ENCODE results near the gene NR2F1-AS1. TPM values are rescaled to one million over a fixed set of nuclear protein-coding genes. Genes with fewer than 3 reads are reported as not detected.

The NR2F1-AS1 gene
- total and polyA plus RNA-seq, 2 experiments from 2014 or later: 8.3 to 36.0 TPM

GRCh38 chr5:93621327-93621798, 40.3 kb upstream of the NR2F1-AS1 start:
- Histone ChIP-seq H3K9me2 (ENCODE audit: insufficient read depth) (no peaks in the 10 kb centered on the region), H3K27me3 (replicated peaks; ENCODE audit: insufficient read depth) (no peaks in the 10 kb centered on the region), H3K4me2 (ENCODE audit: unreplicated experiment) (peak overlapping the region; percentile 37), H3K27ac (no peak overlapping the region; the same call in 1 of the 2 replicates), H3F3A (ENCODE audit: insufficient read depth) (peaks cover 18% of the 10 kb centered on the region), H3K36me3 (ENCODE audit: low read depth) (no peaks in the 10 kb centered on the region), H3K4me3 (peak overlapping the region; percentile 78), H3K9ac (peak overlapping the region; percentile 73; the same call in 1 of the 2 replicates), H4K20me1 (ENCODE audit: insufficient read depth) (no peaks in the 10 kb centered on the region), H3K4me1 (ENCODE audit: insufficient read depth) (peaks cover 5% of the 10 kb centered on the region; the same call in 1 of the 2 replicates), H3K79me2 (ENCODE audit: insufficient read depth) (no peaks in the 10 kb centered on the region), H2AFZ (peak overlapping the region; percentile 56; the same call in 1 of the 2 replicates), H3K9me3 (ENCODE audit: low read depth) (no peaks in the 10 kb centered on the region)
- 27 to 36% methylated on average over 30 to 40 of the region's 41 CpGs for WGBS, 2 experiments (ENCODE audit: low coverage in 1 of 2, low lambda C conversion rate in 2 of 2, missing lambda C conversion rate in 2 of 2)
- in situ Hi-C loops (cut with MboI): no loop called here
- TF ChIP-seq EZH2phosphoT487 (IDR thresholded peaks at IDR 0.05; ENCODE audit: insufficient read depth, low read depth) (no peak), EZH2 (IDR thresholded peaks at IDR 0.05; ENCODE audit: insufficient read depth, poor library complexity, severe bottlenecking) (no peak)
- no peak for DNase-seq

GRCh38 chr5:93620487-93621326, 39.7 kb upstream of the NR2F1-AS1 start:
- Histone ChIP-seq H3K4me3 (peak overlapping the region; percentile 78), H3F3A (ENCODE audit: insufficient read depth) (peaks cover 18% of the 10 kb centered on the region), H3K9me2 (ENCODE audit: insufficient read depth) (no peaks in the 10 kb centered on the region), H4K20me1 (ENCODE audit: insufficient read depth) (no peaks in the 10 kb centered on the region), H3K4me2 (ENCODE audit: unreplicated experiment) (peak overlapping the region; percentile 89), H3K9me3 (ENCODE audit: low read depth) (no peaks in the 10 kb centered on the region), H3K27me3 (replicated peaks; ENCODE audit: insufficient read depth) (no peaks in the 10 kb centered on the region), H3K4me1 (ENCODE audit: insufficient read depth) (peaks cover 5% of the 10 kb centered on the region; the same call in 1 of the 2 replicates), H2AFZ (peak overlapping the region; percentile 87), H3K9ac (peak overlapping the region; percentile 73), H3K27ac (no peak overlapping the region), H3K79me2 (ENCODE audit: insufficient read depth) (no peaks in the 10 kb centered on the region), H3K36me3 (ENCODE audit: low read depth) (no peaks in the 10 kb centered on the region)
- WGBS, 2 experiments (ENCODE audit: low coverage in 1 of 2, low lambda C conversion rate in 2 of 2, missing lambda C conversion rate in 2 of 2): 1% methylated on average over 64 to 67 of the region's 75 CpGs
- TF ChIP-seq EZH2phosphoT487 (IDR thresholded peaks at IDR 0.05; ENCODE audit: insufficient read depth, low read depth): no peak
- TF ChIP-seq EZH2 (IDR thresholded peaks at IDR 0.05; ENCODE audit: insufficient read depth, poor library complexity, severe bottlenecking): no peak
- peak; percentile 85 for DNase-seq
- in situ Hi-C loops (cut with MboI): no loop called here

GRCh38 chr5:93616538-93617174, 35.6 kb upstream of the NR2F1-AS1 start:
- H3K79me2 ChIP-seq (ENCODE audit: insufficient read depth): no peaks in the 10 kb centered on the region
- WGBS, 2 experiments (ENCODE audit: low coverage in 1 of 2, low lambda C conversion rate in 2 of 2, missing lambda C conversion rate in 2 of 2): 94 to 96% methylated on average over 9 of the region's 9 CpGs
- H3K9me3 ChIP-seq (ENCODE audit: low read depth): no peaks in the 10 kb centered on the region
- H3K27me3 ChIP-seq (replicated peaks; ENCODE audit: insufficient read depth): peaks cover 19% of the 10 kb centered on the region
- TF ChIP-seq EZH2 (IDR thresholded peaks at IDR 0.05; ENCODE audit: insufficient read depth, poor library complexity, severe bottlenecking) (no peak), EZH2phosphoT487 (IDR thresholded peaks at IDR 0.05; ENCODE audit: insufficient read depth, low read depth) (no peak)
- no peaks in the 10 kb centered on the region for H4K20me1 ChIP-seq (ENCODE audit: insufficient read depth)
- H3K9me2 ChIP-seq (ENCODE audit: insufficient read depth): no peaks in the 10 kb centered on the region
- H3K36me3 ChIP-seq (ENCODE audit: low read depth): no peaks in the 10 kb centered on the region
- H3F3A ChIP-seq (ENCODE audit: insufficient read depth): peaks cover 3% of the 10 kb centered on the region
- H3K4me1 ChIP-seq (ENCODE audit: insufficient read depth): peaks cover 5% of the 10 kb centered on the region; the same call in 1 of the 2 replicates
- no peak overlapping the region for H3K27ac ChIP-seq
- H2AFZ ChIP-seq: no peak overlapping the region
- no peak overlapping the region for H3K4me3 ChIP-seq
- in situ Hi-C loops (cut with MboI): no loop called here
- no peak overlapping the region for H3K9ac ChIP-seq
- no peak for DNase-seq
- H3K4me2 ChIP-seq (ENCODE audit: unreplicated experiment): no peak overlapping the region

GRCh38 chr5:93612855-93613243, 31.8 kb upstream of the NR2F1-AS1 start:
- TF ChIP-seq EZH2 (IDR thresholded peaks at IDR 0.05; ENCODE audit: insufficient read depth, poor library complexity, severe bottlenecking) (no peak), EZH2phosphoT487 (IDR thresholded peaks at IDR 0.05; ENCODE audit: insufficient read depth, low read depth) (0 out of 2 replicates have a peak, but pooled peaks have one; percentile 17)
- peaks cover 57% of the 10 kb centered on the region for H3K27me3 ChIP-seq (replicated peaks; ENCODE audit: insufficient read depth)

More at GRCh38 chr5:93612855-93613243, 31.8 kb upstream of the NR2F1-AS1 start:
- H3K9ac ChIP-seq: no peak overlapping the region
- H3F3A ChIP-seq (ENCODE audit: insufficient read depth): no peaks in the 10 kb centered on the region
- H4K20me1 ChIP-seq (ENCODE audit: insufficient read depth): no peaks in the 10 kb centered on the region
- H2AFZ ChIP-seq: no peak overlapping the region
- no peaks in the 10 kb centered on the region for H3K9me2 ChIP-seq (ENCODE audit: insufficient read depth)
- no peaks in the 10 kb centered on the region for H3K36me3 ChIP-seq (ENCODE audit: low read depth)
- H3K9me3 ChIP-seq (ENCODE audit: low read depth): no peaks in the 10 kb centered on the region
- in situ Hi-C loops (cut with MboI): loop anchor here (5.0 kb wide), 1 partner anchor 184 kb away; no protein-coding TSS in a partner anchor
- H3K4me1 ChIP-seq (ENCODE audit: insufficient read depth): peaks cover 5% of the 10 kb centered on the region; the same call in 1 of the 2 replicates
- no peak for DNase-seq
- no peak overlapping the region for H3K27ac ChIP-seq
- no peaks in the 10 kb centered on the region for H3K79me2 ChIP-seq (ENCODE audit: insufficient read depth)
- H3K4me3 ChIP-seq: no peak overlapping the region
- no peak overlapping the region for H3K4me2 ChIP-seq (ENCODE audit: unreplicated experiment)
